GM12872 (cell line): ENCODE measurements around the gene NR6A1.

ENCODE experiments used
- TF ChIP-seq, protein P1 (sequence below): IDR thresholded peaks from 3 replicates; pipeline ENCODE4 v1.5.1; 2011; ENCODE audit warnings: low read depth, mild to moderate bottlenecking, low read length, moderate library complexity; ENCODE audit not compliant: insufficient read depth

The NR6A1 gene

DNA sequence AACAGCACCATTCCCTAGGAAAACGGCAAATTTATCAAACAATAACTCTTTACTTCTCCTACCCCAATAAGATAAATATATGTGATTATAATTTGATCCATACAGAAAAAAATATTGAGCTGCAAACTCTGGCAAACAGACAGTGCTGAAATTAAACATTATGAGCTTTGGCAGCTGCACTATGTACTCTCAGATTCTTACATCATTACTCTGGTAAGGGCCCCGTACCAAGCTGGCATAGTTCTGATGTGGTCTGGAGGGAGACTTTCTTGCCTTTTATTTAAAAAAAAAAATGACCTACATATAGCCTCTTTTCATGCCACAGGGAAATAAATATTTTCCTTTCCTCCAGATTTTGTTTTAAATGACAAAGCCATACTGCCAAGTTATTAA, 95.0 kb downstream of the NR6A1 start:
- TF ChIP-seq, protein P1, sequence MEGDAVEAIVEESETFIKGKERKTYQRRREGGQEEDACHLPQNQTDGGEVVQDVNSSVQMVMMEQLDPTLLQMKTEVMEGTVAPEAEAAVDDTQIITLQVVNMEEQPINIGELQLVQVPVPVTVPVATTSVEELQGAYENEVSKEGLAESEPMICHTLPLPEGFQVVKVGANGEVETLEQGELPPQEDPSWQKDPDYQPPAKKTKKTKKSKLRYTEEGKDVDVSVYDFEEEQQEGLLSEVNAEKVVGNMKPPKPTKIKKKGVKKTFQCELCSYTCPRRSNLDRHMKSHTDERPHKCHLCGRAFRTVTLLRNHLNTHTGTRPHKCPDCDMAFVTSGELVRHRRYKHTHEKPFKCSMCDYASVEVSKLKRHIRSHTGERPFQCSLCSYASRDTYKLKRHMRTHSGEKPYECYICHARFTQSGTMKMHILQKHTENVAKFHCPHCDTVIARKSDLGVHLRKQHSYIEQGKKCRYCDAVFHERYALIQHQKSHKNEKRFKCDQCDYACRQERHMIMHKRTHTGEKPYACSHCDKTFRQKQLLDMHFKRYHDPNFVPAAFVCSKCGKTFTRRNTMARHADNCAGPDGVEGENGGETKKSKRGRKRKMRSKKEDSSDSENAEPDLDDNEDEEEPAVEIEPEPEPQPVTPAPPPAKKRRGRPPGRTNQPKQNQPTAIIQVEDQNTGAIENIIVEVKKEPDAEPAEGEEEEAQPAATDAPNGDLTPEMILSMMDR = no peak

DNA sequence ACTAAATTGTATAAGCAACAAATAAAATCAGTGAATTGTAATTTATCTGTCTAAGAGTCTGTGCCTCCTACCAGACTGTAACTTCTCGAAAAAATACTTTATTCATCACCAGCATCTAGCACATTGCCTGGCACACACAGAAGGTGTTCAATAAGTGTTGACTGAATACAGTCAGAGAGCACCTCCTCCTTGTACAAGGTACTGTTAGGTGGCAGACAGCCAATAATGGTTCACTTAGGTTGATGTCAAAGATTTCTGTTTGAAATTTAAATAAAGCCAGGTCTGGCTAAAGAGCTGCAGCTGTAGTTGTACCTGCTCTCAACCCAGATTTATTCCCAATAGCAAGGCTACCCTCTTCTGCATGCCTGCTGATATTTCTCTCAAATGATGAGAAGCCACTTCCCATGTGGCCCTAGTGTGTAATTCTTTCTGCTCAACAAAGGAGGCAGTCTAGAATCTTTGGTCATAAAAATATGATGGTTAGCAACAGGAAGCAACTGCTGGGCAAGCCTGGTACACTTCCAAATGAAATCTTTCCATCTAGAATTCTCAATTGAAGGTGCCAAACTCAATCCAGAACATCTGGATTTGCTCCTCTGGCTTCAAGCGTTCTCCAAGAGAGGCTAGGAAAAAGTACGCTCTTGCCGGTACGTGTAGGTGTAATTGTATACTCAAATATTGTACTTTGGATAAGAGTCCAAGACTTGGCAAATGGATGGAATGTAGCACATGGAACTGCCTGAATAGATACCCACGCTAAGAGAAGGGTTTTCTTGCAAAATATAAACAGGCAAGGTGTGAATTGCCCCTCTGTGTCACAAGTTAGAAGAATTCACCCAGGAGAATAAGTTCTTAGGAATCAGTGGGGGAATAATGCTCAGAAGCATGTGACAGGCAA, 95.6 kb downstream of the NR6A1 start:
- TF ChIP-seq, protein P1 = no peak; the same call in 2 of the 3 replicates

DNA sequence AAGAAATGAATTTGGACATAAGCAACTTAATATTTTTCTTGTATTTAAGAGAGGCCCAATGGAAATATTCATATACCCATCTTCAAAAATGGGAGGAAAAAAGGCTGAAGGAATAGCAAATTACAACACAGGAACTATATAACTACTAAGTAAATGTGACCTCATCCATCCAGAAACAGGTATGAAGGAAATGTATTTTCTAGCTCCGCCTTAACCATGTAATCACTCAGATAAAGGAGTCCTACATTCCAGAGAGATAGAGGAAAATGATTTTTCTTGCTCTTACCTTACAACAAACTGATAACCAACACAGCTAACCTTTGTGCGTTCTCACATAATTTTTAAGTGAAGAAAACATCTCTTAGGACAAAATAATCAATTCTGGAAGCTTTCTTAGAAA, 96.5 kb downstream of the NR6A1 start:
- TF ChIP-seq, protein P1 = no peak

DNA sequence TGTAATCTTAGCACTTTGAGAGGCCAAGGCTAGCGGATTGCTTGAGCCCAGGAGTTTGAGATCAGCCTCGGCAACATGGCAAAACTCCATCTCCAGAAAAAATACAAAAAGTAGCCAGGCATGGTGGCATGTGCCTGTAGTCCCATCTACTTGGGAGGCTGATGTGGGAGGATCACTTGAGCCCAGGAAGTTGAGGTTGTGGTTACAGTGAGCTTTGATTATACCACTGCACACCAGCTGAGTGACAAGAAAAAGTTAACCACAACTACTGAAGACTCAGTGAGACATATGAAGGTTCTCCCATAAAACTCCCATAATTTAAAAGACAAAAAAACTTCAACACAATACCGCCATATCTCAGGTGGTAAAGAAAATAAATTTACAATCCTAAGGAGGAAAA, 98.0 kb downstream of the NR6A1 start:
- TF ChIP-seq, protein P1 = no peak

DNA sequence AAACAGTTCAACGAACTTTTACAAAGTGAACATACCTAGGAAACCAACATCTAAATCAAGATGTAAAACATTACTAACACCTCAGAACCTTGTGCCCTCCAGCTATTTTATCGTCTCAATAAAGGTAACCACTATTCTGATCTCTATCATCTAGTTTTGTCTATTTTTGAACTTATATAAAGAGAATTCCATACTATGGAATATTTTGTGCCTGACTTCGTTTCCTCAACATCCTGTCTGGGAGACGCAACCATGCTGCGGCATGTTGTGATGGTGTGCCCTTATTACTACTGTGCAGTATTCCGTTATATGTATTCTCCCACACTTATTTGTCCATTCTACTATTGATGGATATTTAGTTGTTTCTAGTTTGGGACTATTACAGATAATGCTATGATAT, 99.2 kb downstream of the NR6A1 start:
- TF ChIP-seq, protein P1 = no peak

DNA sequence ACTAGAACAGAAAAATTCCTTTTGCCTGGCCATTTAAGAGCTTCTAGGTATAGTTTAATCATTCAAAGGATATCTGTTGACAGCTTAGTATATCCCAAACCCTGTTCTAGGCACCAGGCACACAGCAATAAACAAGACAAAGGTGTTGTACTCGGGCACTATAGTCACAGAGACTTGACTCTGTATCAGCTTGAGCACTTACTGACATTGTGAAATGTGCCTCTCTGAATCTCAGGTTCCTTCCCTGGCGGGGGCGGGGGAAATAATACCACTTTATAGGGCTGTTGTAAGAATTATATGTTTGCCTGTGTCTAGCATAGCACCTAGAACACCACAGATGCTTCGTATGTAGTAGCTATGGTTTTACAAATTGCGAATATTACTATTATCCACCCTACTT, 104.5 kb downstream of the NR6A1 start:
- TF ChIP-seq, protein P1 = no peak

DNA sequence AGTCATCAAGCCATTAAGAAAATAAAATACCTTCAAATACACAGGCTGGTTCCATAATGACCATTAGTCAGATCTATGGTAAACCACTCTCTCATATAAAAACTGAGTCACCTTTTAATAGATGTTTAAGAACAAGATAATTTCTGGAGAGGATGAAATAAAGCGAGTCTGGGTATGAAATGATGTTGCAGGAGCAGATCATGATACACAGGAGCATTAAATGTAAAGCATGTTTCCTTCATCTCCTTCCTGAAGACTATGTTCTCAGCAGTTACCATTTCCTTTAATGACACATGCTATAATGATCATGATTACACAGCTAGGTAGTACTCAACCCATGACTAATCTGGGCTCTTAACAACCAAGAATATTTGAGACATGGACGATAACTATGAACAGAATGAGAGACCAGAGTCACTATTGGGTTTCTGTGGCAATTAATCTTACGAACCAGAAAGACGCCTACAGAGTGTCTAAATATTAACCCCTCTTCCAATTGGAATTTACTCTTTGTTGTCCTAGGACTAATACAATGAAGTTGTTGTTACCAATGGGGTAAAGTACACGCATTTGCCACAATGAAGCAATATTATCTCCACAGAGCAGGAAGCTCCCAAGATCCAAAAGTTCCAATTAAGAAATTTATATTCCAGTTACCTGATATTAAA, 105.6 kb downstream of the NR6A1 start:
- TF ChIP-seq, protein P1 = no peak
